Mucosa of descending colon (tissue), 3 donors: Measurements from ENCODE around the gene DCLK3. TPM values are rescaled to one million over a fixed set of nuclear protein-coding genes. Genes with fewer than 3 reads are reported as not detected.

Experiments used
- ATAC-seq: fragments of 200-7000 bp; cut with Tn5 transposase; one replicate; pipeline ENCODE4 v1.9.1; 2020; ENCODE audit warnings: mild to moderate bottlenecking, moderate library complexity
- DNase-seq, 3 donors: peaks; one replicate each; pipeline ENCODE4 v3.0.0-alpha.2; 2020
- H3K36me3 ChIP-seq: fragments of 200-600 bp; one replicate; pipeline ENCODE4 v1.8.0; 2021; ENCODE audit warnings: low read depth, mild to moderate bottlenecking
- H3K4me1 ChIP-seq: fragments of 200-600 bp; one replicate; pipeline ENCODE4 v1.8.0; 2021; ENCODE audit warnings: low read depth, mild to moderate bottlenecking
- H3K4me3 ChIP-seq: fragments of 200-600 bp; one replicate; pipeline ENCODE4 v1.8.0; 2021; ENCODE audit warnings: mild to moderate bottlenecking
- H3K9me3 ChIP-seq: fragments of 200-600 bp; one replicate; pipeline ENCODE4 v1.8.0; 2021; ENCODE audit warnings: mild to moderate bottlenecking
- CTCF ChIP-seq: fragments of 200-600 bp; IDR thresholded peaks from one replicate; pipeline ENCODE4 v1.8.0; 2022; ENCODE audit warnings: antibody characterized with exemption, mild to moderate bottlenecking
- intact Hi-C, 2 donors: fragments of 100-400 bp; cut with DNase I in 1 of 2; cut with micrococcal nuclease in 1 of 2; formaldehyde crosslinking; loops; one replicate each; pipeline versions ENCODE4 v1.11.0 to v1.11.1; 2022; cut with DNase I, micrococcal nuclease
- long read RNA-seq, 2 donors: library from polyadenylated mRNA; unstranded; transcript quantifications; one replicate each; pipeline ENCODE4 v2.0.0, GENCODE V29; 2019 to 2021
- total RNA-seq, 3 donors: library from RNA; stranded (reverse); fragmentation: NEBNext Ultra II Directional in 2 of 3; extraction: Animal tissue kit (Norgen Biotek cat#: 25700) in 2 of 3; gene quantifications; one replicate each; pipeline versions ENCODE4 v1.2.1 to v1.2.4, GENCODE V29; 2021 to 2023
- donor health status: DM: no; HTN: no; CAD: no; lungs with moderate emphysema.
- donor health status: DM: no; HTN: no; CAD: no.
- donor health status: DM: no; HTN: yes; CAD: no.

DCLK3 gene
- under 1 TPM in 2 of 3 donors, not detected in 1; 0.06 to 0.19 TPM for total RNA-seq
- long read RNA-seq, donor 1 = 0 reads
- long read RNA-seq, donor 2 = 0 reads

- no peak for ATAC-seq
- intact Hi-C loops = no loop called here
Measured at GRCh38 chr3:36763850-36764703, at the start of gene DCLK3. TSS of gene DCLK3 (minus strand) at chr3:36764553. CDS start at chr3:36764263, 290 bp downstream.

GRCh38 chr3:36813305-36813704, 49.0 kb upstream of the DCLK3 start:
- no peak for TF ChIP-seq CTCF
- no peak for DNase-seq
- intact Hi-C loops = no loop called here
- no peak overlapping the region for H3K4me3 ChIP-seq
- H3K4me1 ChIP-seq = no peaks in the 10 kb centered on the region
- no peaks in the 10 kb centered on the region for H3K9me3 ChIP-seq
- no peaks in the 10 kb centered on the region for H3K36me3 ChIP-seq
- no peak for ATAC-seq

More at GRCh38 chr3:36763850-36764703, at the start of gene DCLK3:
- H3K4me1 ChIP-seq = no peaks in the 10 kb centered on the region
- no peaks in the 10 kb centered on the region for H3K36me3 ChIP-seq
- TF ChIP-seq CTCF = no peak
- no peak within 1 kb of the TSS for H3K4me3 ChIP-seq
- no peak for DNase-seq
- H3K9me3 ChIP-seq = no peaks in the 10 kb centered on the region

- H3K36me3 ChIP-seq = no peaks in the 10 kb centered on the region
- no peaks in the 10 kb centered on the region for H3K4me1 ChIP-seq
- H3K9me3 ChIP-seq = no peaks in the 10 kb centered on the region
- ATAC-seq (no peak), DNase-seq (no peak)
- TF ChIP-seq CTCF = no peak
- intact Hi-C loops = no loop called here
- H3K4me3 ChIP-seq = no peak overlapping the region
Measured at GRCh38 chr3:36812240-36812639, 47.9 kb upstream of the DCLK3 start.

- no peaks in the 10 kb centered on the region for H3K4me1 ChIP-seq
- H3K4me3 ChIP-seq = no peak overlapping the region
- intact Hi-C loops = no loop called here
- no peak for TF ChIP-seq CTCF
- ATAC-seq (no peak), DNase-seq (no peak)
- H3K9me3 ChIP-seq = no peaks in the 10 kb centered on the region
- no peaks in the 10 kb centered on the region for H3K36me3 ChIP-seq
Measured at GRCh38 chr3:36811768-36812167, 47.4 kb upstream of the DCLK3 start.

GRCh38 chr3:36804295-36805055, 40.1 kb upstream of the DCLK3 start:
- no peak overlapping the region for H3K4me3 ChIP-seq
- intact Hi-C loops = no loop called here
- no peak for TF ChIP-seq CTCF
- no peaks in the 10 kb centered on the region for H3K4me1 ChIP-seq
- no peak for DNase-seq
- no peaks in the 10 kb centered on the region for H3K36me3 ChIP-seq
- peaks cover 2% of the 10 kb centered on the region for H3K9me3 ChIP-seq
- ATAC-seq = no peak
